Thoracic aorta (tissue), 2 donors: ENCODE results near the gene DACH1. TPM values are rescaled to one million over a fixed set of nuclear protein-coding genes. Genes with fewer than 3 reads are reported as not detected.

Experiments
- ATAC-seq: fragments of 150-250 bp; one replicate; pipeline ENCODE4 v1.8.0; 2017; ENCODE audit warnings: low read depth; ENCODE audit not compliant: insufficient number of reproducible peaks, low FRiP score
- DNase-seq: peaks from one replicate; pipeline ENCODE4 v3.0.0-alpha.2; 2020; ENCODE audit warnings: low spot score
- H3K27ac ChIP-seq, 2 donors: fragments of 200-600 bp; sonication (generic); 1 replicate in 1 of 2; 2 replicates in 1 of 2; pipeline ENCODE4 v1.5.1; 2016; ENCODE audit warnings: mild to moderate bottlenecking in 2 of 2, moderate library complexity in 2 of 2
- H3K27me3 ChIP-seq: fragments of 200-600 bp; sonication (generic); replicated peaks from 2 replicates; pipeline ENCODE4 v1.6.0; 2016; ENCODE audit warnings: mild to moderate bottlenecking; ENCODE audit not compliant: insufficient read depth
- H3K36me3 ChIP-seq: fragments of 200-600 bp; sonication (generic); one replicate; pipeline ENCODE4 v1.5.1; 2016
- H3K4me1 ChIP-seq, 2 donors: fragments of 200-600 bp; sonication (generic); 1 replicate in 1 of 2; 2 replicates in 1 of 2; pipeline versions ENCODE4 v1.5.1 to v1.6.0; 2016; ENCODE audit warnings: low read depth in 2 of 2, mild to moderate bottlenecking in 1 of 2; ENCODE audit not compliant: control insufficient read depth in 1 of 2
- H3K4me3 ChIP-seq: fragments of 200-600 bp; sonication (generic); 2 replicates; pipeline ENCODE4 v1.5.1; 2016; ENCODE audit warnings: mild to moderate bottlenecking
- H3K9me3 ChIP-seq: fragments of 200-600 bp; sonication (generic); 2 replicates; pipeline ENCODE4 v1.5.1; 2016
- total RNA-seq, 2 donors: library from RNA; depleted of rRNA; stranded (reverse); fragments of >200 nt; gene quantifications; one replicate each; pipeline versions ENCODE4 v1.1.0 to v1.2.3, GENCODE V29; 2016
- TF ChIP-seq, protein P1 (sequence below): fragments of 200-600 bp; sonication (generic); IDR thresholded peaks from one replicate; pipeline ENCODE4 v1.5.1; 2019; ENCODE audit warnings: antibody characterized with exemption

The DACH1 gene
- total RNA-seq, 2 donors from 2014 or later, result 0.14 to 1.3 TPM

DNA sequence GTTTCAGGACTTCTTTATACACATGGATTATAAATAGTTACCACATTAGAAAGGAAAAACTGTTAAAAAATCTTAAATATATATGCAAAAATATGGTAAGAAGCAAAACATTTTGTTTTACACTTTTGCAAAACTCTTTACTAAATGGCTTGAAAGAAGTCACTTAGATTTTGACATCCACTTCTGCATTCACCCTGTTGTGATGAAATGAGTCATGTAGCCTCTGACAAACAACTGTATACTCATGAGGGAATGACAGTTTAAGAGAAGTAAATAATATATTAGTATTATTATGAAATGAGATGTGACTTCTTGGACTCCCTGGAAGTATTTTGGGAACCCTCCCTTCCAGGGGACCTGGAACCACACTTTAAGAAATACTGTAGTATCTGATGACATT, 275.6 kb downstream of the DACH1 start:
- DNase-seq, result no peak
- no peak overlapping the region for H3K4me3 ChIP-seq
- H3K4me1 ChIP-seq, result no peaks in the 10 kb centered on the region
- no peak overlapping the region for H3K27ac ChIP-seq
- H3K27me3 ChIP-seq, result no peaks in the 10 kb centered on the region
- no peaks in the 10 kb centered on the region for H3K36me3 ChIP-seq
- TF ChIP-seq, protein P1, sequence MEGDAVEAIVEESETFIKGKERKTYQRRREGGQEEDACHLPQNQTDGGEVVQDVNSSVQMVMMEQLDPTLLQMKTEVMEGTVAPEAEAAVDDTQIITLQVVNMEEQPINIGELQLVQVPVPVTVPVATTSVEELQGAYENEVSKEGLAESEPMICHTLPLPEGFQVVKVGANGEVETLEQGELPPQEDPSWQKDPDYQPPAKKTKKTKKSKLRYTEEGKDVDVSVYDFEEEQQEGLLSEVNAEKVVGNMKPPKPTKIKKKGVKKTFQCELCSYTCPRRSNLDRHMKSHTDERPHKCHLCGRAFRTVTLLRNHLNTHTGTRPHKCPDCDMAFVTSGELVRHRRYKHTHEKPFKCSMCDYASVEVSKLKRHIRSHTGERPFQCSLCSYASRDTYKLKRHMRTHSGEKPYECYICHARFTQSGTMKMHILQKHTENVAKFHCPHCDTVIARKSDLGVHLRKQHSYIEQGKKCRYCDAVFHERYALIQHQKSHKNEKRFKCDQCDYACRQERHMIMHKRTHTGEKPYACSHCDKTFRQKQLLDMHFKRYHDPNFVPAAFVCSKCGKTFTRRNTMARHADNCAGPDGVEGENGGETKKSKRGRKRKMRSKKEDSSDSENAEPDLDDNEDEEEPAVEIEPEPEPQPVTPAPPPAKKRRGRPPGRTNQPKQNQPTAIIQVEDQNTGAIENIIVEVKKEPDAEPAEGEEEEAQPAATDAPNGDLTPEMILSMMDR, result no peak
- no peaks in the 10 kb centered on the region for H3K9me3 ChIP-seq
- no peak for ATAC-seq

DNA sequence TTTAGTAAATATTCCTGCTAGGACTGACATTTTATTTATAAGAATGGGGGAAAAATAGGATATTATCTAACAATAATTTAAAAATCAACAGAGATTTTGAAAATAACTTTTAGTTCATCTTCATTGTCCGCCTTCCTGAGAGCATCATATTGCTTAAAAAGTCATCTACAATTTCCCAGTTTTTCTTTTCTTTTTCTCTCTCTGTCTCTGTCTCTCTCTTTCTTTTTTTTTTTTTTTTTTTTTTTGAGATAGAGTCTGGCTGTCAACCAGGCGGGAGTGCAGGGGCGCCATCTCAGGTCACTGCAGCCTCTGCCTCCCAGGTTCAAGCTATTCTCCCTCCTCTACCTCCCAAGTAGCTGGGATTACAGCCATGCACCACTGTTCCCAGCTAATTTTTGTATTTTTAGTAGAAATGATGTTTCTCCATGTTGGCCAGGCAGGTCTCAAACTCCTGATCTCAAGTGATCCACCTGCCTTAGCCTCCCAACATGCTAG, 276.3 kb downstream of the DACH1 start:
- H3K36me3 ChIP-seq, result no peaks in the 10 kb centered on the region
- H3K4me1 ChIP-seq, result no peaks in the 10 kb centered on the region
- no peak for DNase-seq
- H3K9me3 ChIP-seq, result no peaks in the 10 kb centered on the region
- no peak overlapping the region for H3K27ac ChIP-seq
- no peaks in the 10 kb centered on the region for H3K27me3 ChIP-seq
- H3K4me3 ChIP-seq, result no peak overlapping the region
- TF ChIP-seq, protein P1, result no peak
- ATAC-seq, result no peak

- Histone ChIP-seq H3K4me1 (no peaks in the 10 kb centered on the region), H3K4me3 (no peak overlapping the region), H3K27me3 (no peaks in the 10 kb centered on the region), H3K27ac (no peak overlapping the region), H3K36me3 (no peaks in the 10 kb centered on the region), H3K9me3 (no peaks in the 10 kb centered on the region)
- DNase-seq (no peak), ATAC-seq (no peak)
- TF ChIP-seq, protein P1, result no peak
These were observed 278.0 kb downstream of the DACH1 start for GRCh38 chr13:71589032-71589431.

DNA sequence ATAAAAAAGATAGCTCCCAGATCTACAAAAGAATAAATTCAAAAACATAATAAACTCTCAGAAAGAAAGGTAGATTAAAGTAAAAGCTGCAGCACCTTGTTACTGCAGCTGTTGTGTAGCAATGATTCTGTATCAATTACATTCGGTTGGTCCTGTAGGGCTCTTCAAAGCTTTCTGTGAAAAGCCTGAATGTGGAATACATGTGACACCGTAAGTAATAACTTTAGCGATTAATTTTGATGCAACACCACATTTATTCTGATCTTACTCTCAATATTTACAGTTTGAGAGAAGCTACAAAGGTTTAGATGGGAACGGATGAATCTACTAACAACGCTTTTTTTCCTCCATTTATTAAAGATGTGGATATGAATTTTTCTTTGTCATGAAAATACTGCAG, 279.2 kb downstream of the DACH1 start:
- no peak overlapping the region for H3K27ac ChIP-seq
- no peak for DNase-seq
- H3K36me3 ChIP-seq, result no peaks in the 10 kb centered on the region
- no peak overlapping the region for H3K4me3 ChIP-seq
- H3K27me3 ChIP-seq, result no peaks in the 10 kb centered on the region
- no peaks in the 10 kb centered on the region for H3K4me1 ChIP-seq
- no peaks in the 10 kb centered on the region for H3K9me3 ChIP-seq
- no peak for ATAC-seq
- TF ChIP-seq, protein P1, result no peak

GRCh38 chr13:71587193-71587592, 279.8 kb downstream of the DACH1 start:
- H3K36me3 ChIP-seq, result no peaks in the 10 kb centered on the region
- ATAC-seq, result no peak
- H3K4me1 ChIP-seq, result no peaks in the 10 kb centered on the region
- no peak for DNase-seq
- no peak overlapping the region for H3K27ac ChIP-seq
- TF ChIP-seq, protein P1, result no peak
- H3K4me3 ChIP-seq, result no peak overlapping the region
- no peaks in the 10 kb centered on the region for H3K27me3 ChIP-seq
- H3K9me3 ChIP-seq, result no peaks in the 10 kb centered on the region
